ENCODE measurements around the gene SECTM1. TPM values are rescaled to one million over a fixed set of nuclear protein-coding genes. Genes with fewer than 3 reads are reported as not detected.
A peak's percentile ranks its signal among the peaks of the same experiment; 100 is the strongest.

SECTM1 gene
- total and polyA plus RNA-seq, 9 of the 15 experiments (the other 6 are each of a cell fraction or from before 2014, with no cell fraction given), result 0.11 to 0.46 (median 0.18) TPM; not detected in 6

DNA sequence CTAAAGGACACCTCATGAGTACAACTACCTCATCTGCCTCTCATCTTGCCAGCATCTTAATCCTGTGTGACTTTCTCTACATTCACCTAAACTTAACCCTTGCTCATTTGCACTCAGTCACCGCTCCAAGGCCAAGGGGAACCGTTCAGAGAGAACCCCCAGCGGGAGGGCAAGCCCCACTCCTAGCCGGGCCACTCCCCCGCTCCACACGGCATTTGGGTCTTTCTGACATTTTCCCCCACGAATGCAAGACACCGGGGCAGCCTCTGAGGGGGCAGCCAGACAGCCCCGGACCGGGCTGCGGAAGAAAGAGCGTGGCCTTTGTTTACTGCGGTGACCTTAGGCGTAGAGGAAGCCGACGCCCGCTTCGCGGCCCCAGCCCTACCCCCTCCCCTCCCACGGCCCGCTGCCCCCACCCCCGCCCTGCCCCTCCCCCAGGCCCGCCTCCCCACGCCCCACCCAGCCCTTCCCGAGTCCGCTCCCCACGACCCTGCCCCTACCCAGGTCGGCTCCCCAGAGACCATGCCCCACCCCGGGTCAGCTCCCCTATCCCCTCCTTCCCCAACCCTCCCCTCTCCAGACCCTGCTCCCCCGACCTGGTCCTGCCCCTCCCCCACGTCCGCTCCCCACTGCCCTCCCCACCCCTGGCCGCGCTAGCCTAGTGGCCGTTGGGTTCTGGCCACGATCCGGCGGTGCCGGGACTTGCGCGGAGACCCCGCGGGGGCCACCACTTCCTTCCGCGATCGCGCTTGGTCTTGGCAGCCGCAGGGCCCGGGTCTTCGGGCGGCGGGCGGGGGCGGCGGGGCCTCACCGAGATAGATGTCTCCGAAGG, 60.9 kb downstream of the SECTM1 start (continued):
- TF ChIP-seq, protein P1, sequence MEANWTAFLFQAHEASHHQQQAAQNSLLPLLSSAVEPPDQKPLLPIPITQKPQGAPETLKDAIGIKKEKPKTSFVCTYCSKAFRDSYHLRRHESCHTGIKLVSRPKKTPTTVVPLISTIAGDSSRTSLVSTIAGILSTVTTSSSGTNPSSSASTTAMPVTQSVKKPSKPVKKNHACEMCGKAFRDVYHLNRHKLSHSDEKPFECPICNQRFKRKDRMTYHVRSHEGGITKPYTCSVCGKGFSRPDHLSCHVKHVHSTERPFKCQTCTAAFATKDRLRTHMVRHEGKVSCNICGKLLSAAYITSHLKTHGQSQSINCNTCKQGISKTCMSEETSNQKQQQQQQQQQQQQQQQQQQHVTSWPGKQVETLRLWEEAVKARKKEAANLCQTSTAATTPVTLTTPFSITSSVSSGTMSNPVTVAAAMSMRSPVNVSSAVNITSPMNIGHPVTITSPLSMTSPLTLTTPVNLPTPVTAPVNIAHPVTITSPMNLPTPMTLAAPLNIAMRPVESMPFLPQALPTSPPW (CRISPR knock-in tag; IDR thresholded peaks at IDR 0.05), result peak; percentile 91
- no peak for TF ChIP-seq ZNF24 (IDR thresholded peaks at IDR 0.05)

- Histone ChIP-seq H3K4me3 (no peak overlapping the region), H3K27me3 (ENCODE audit: control insufficient read depth in 2 of 2, insufficient read depth in 2 of 2, low read length in 2 of 2) (no peaks in the 10 kb centered on the region), H3K4me1 (replicated peaks in 1 of 2; ENCODE audit: control insufficient read depth in 2 of 2, insufficient read depth in 2 of 2, low read length in 2 of 2) (peaks cover 51 to 83% of the 10 kb centered on the region in 2 experiments), H4K20me1 (replicated peaks; ENCODE audit: control insufficient read depth, insufficient read depth, low read length) (peaks cover 58% of the 10 kb centered on the region), H3K79me2 (ENCODE audit: control insufficient read depth, insufficient read depth, low read length) (peaks cover 71% of the 10 kb centered on the region), H3K36me3 (ENCODE audit: control insufficient read depth, insufficient read depth, low read length) (peaks cover 58% of the 10 kb centered on the region), H3K9me3 (replicated peaks; ENCODE audit: control insufficient read depth, insufficient read depth, low read depth, low read length) (no peaks in the 10 kb centered on the region), H3K4me2 (ENCODE audit: insufficient read depth, low read length) (0 out of 2 replicates have a peak overlapping the region, but pooled peaks have one; percentile 84), H3K27ac (ENCODE audit: extremely low read depth, low read depth, low read length) (no peak overlapping the region), H3K9me1 (ENCODE audit: control insufficient read depth, insufficient read depth, low read length) (peaks cover 16% of the 10 kb centered on the region), H3K9ac (ENCODE audit: insufficient read depth in 1 of 2, low read depth in 2 of 2, low read length in 2 of 2) (peak overlapping the region in 1 of 2 experiments; percentile 78; a peak in 1 of 4 replicates), H2AFZ (ENCODE audit: low read depth, low read length) (no peak overlapping the region)
- in situ Hi-C loops (cut with MboI) (no loop called here), intact Hi-C loops (cut with micrococcal nuclease) (no loop called here)
- ATAC-seq, result no peak
- no TSS peak for BruUV-seq (replicated peaks)
- POLR2A ChIA-PET, result interaction anchor here (0.6 to 1.6 kb wide), 7 partner anchors 9 to 240 kb away, joined by 3 to 5 read pairs (median 4); partner anchors contain the start of gene RAC3
- DNase-seq (ENCODE audit: extremely low read depth in 1 of 4, low spot score in 3 of 4), result no peak
- WGBS (ENCODE audit: insufficient coverage, low coverage, missing lambda C conversion rate), result 87% methylated on average over 6 of the region's 6 CpGs
- CTCF ChIA-PET (ENCODE audit: low intra/inter-chr PET ratio), result no interaction called here
- no peak for FAIRE-seq
- peak; percentile 35; the same call in 1 of the 2 replicates for TF ChIP-seq ZNF316 (IDR thresholded peaks at IDR 0.05)
- peak; percentile 38; the same call in 1 of the 2 replicates for TF ChIP-seq C11orf30 (IDR thresholded peaks at IDR 0.05; ENCODE audit: low read depth)
- no peak for TF ChIP-seq EGR1 (conservative IDR thresholded peaks at IDR 0.05)
Observed at GRCh38 chr17:82271401-82271800, 62.2 kb downstream of the SECTM1 start.

Other genes starting within 250 kb of the SECTM1 start
Only the 7 nearest of the 12 such genes appear.
- 1.8 and 2.5 TPM in 2 replicates for gene SLC16A3, start 104.7 kb downstream of the SECTM1 start, total RNA-seq (2014; rRNA removed)
- 0.11 and 0.13 TPM in 2 replicates for gene SLC16A3, start 104.7 kb downstream of the SECTM1 start, total RNA-seq (2014; rRNA removed; fragmentation: Illumina TruSeq; extraction: Trizol)
- gene SLC16A3, start 104.7 kb downstream of the SECTM1 start, total RNA-seq (2015; rRNA removed; fragmentation: Illumina TruSeq; extraction: Trizol), result 1.0 and 1.2 TPM in 2 replicates
- gene SLC16A3, start 104.7 kb downstream of the SECTM1 start, total RNA-seq (2021), result 2.9 and 5.4 TPM in 2 replicates
- 3.7 and 8.3 TPM in 2 replicates for gene SLC16A3, start 104.7 kb downstream of the SECTM1 start, polyA plus RNA-seq (2011; rRNA removed)
- gene SLC16A3, start 104.7 kb downstream of the SECTM1 start, polyA plus RNA-seq (2014; fragmentation: Illumina TruSeq; extraction: Trizol), result 0.58 and 0.78 TPM in 2 replicates
- gene SLC16A3, start 104.7 kb downstream of the SECTM1 start, polyA plus RNA-seq (2014; fragmentation: Nextera tagmentation; extraction: Ambion mirVana), result not detected
- 0.81 and 1.9 TPM in 2 replicates for gene SLC16A3, start 104.7 kb downstream of the SECTM1 start, polyA plus RNA-seq (2014; rRNA removed)
- 26.1 and 39.0 TPM in 2 replicates for gene CSNK1D, start 60.1 kb downstream of the SECTM1 start, total RNA-seq (2014; rRNA removed)
- gene CSNK1D, start 60.1 kb downstream of the SECTM1 start, total RNA-seq (2014; rRNA removed; fragmentation: Illumina TruSeq; extraction: Trizol), result 35.9 and 41.3 TPM in 2 replicates
- 35.7 and 36.6 TPM in 2 replicates for gene CSNK1D, start 60.1 kb downstream of the SECTM1 start, total RNA-seq (2015; rRNA removed; fragmentation: Illumina TruSeq; extraction: Trizol)
- gene CSNK1D, start 60.1 kb downstream of the SECTM1 start, total RNA-seq (2021), result 95.3 and 114 TPM in 2 replicates
- 82.8 and 96.8 TPM in 2 replicates for gene CSNK1D, start 60.1 kb downstream of the SECTM1 start, polyA plus RNA-seq (2011; rRNA removed)
- gene CSNK1D, start 60.1 kb downstream of the SECTM1 start, polyA plus RNA-seq (2014; fragmentation: Illumina TruSeq; extraction: Trizol), result 123 and 133 TPM in 2 replicates
- 1 to 10 TPM; 6.5 to 7.4 TPM for gene CSNK1D, start 60.1 kb downstream of the SECTM1 start, polyA plus RNA-seq (2014; fragmentation: Nextera tagmentation; extraction: Ambion mirVana)
- gene CSNK1D, start 60.1 kb downstream of the SECTM1 start, polyA plus RNA-seq (2014; rRNA removed), result 81.0 and 90.3 TPM in 2 replicates
- gene CD7, start 16.2 kb downstream of the SECTM1 start, total RNA-seq (2014; rRNA removed), result not detected in 2 replicates
- not detected in 2 replicates for gene CD7, start 16.2 kb downstream of the SECTM1 start, total RNA-seq (2014; rRNA removed; fragmentation: Illumina TruSeq; extraction: Trizol)
- not detected in 2 replicates for gene CD7, start 16.2 kb downstream of the SECTM1 start, total RNA-seq (2015; rRNA removed; fragmentation: Illumina TruSeq; extraction: Trizol)
- gene CD7, start 16.2 kb downstream of the SECTM1 start, total RNA-seq (2021), result 0.18 and 0.35 TPM in 2 replicates
- gene CD7, start 16.2 kb downstream of the SECTM1 start, polyA plus RNA-seq (2011; rRNA removed), result 0.21 and 0.85 TPM in 2 replicates
- not detected in 2 replicates for gene CD7, start 16.2 kb downstream of the SECTM1 start, polyA plus RNA-seq (2014; fragmentation: Illumina TruSeq; extraction: Trizol)
- gene CD7, start 16.2 kb downstream of the SECTM1 start, polyA plus RNA-seq (2014; fragmentation: Nextera tagmentation; extraction: Ambion mirVana), result not detected
- gene CD7, start 16.2 kb downstream of the SECTM1 start, polyA plus RNA-seq (2014; rRNA removed), result not detected in 2 replicates
- gene TEX19, start 25.5 kb upstream of the SECTM1 start, total RNA-seq (2014; rRNA removed), result 1.6 and 2.4 TPM in 2 replicates
- 0.93 and 1.4 TPM in 2 replicates for gene TEX19, start 25.5 kb upstream of the SECTM1 start, total RNA-seq (2014; rRNA removed; fragmentation: Illumina TruSeq; extraction: Trizol)
- gene TEX19, start 25.5 kb upstream of the SECTM1 start, total RNA-seq (2015; rRNA removed; fragmentation: Illumina TruSeq; extraction: Trizol), result 1.6 and 2.0 TPM in 2 replicates
- 1.4 and 2.1 TPM in 2 replicates for gene TEX19, start 25.5 kb upstream of the SECTM1 start, total RNA-seq (2021)
- 3.6 and 4.9 TPM in 2 replicates for gene TEX19, start 25.5 kb upstream of the SECTM1 start, polyA plus RNA-seq (2011; rRNA removed)
- 1.9 and 2.3 TPM in 2 replicates for gene TEX19, start 25.5 kb upstream of the SECTM1 start, polyA plus RNA-seq (2014; fragmentation: Illumina TruSeq; extraction: Trizol)
- gene TEX19, start 25.5 kb upstream of the SECTM1 start, polyA plus RNA-seq (2014; fragmentation: Nextera tagmentation; extraction: Ambion mirVana), result under 1 TPM; 0.10 to 0.57 TPM
- gene TEX19, start 25.5 kb upstream of the SECTM1 start, polyA plus RNA-seq (2014; rRNA removed), result 1.9 and 2.2 TPM in 2 replicates
- not detected in 2 replicates for gene UTS2R, start 38.0 kb upstream of the SECTM1 start, total RNA-seq (2014; rRNA removed)
- gene UTS2R, start 38.0 kb upstream of the SECTM1 start, total RNA-seq (2014; rRNA removed; fragmentation: Illumina TruSeq; extraction: Trizol), result not detected in 2 replicates
- not detected in 2 replicates for gene UTS2R, start 38.0 kb upstream of the SECTM1 start, total RNA-seq (2015; rRNA removed; fragmentation: Illumina TruSeq; extraction: Trizol)
- 0.22 TPM in 1 of 2 replicates, not detected in the other for gene UTS2R, start 38.0 kb upstream of the SECTM1 start, total RNA-seq (2021)
- gene UTS2R, start 38.0 kb upstream of the SECTM1 start, polyA plus RNA-seq (2011; rRNA removed), result not detected in 2 replicates
- not detected in 2 replicates for gene UTS2R, start 38.0 kb upstream of the SECTM1 start, polyA plus RNA-seq (2014; fragmentation: Illumina TruSeq; extraction: Trizol)
- not detected for gene UTS2R, start 38.0 kb upstream of the SECTM1 start, polyA plus RNA-seq (2014; fragmentation: Nextera tagmentation; extraction: Ambion mirVana)
- gene UTS2R, start 38.0 kb upstream of the SECTM1 start, polyA plus RNA-seq (2014; rRNA removed), result not detected in 2 replicates
- gene HEXD, start 84.6 kb upstream of the SECTM1 start, total RNA-seq (2014; rRNA removed), result 10.5 and 12.3 TPM in 2 replicates
- 5.3 and 6.7 TPM in 2 replicates for gene HEXD, start 84.6 kb upstream of the SECTM1 start, total RNA-seq (2014; rRNA removed; fragmentation: Illumina TruSeq; extraction: Trizol)
- 8.3 and 10.0 TPM in 2 replicates for gene HEXD, start 84.6 kb upstream of the SECTM1 start, total RNA-seq (2015; rRNA removed; fragmentation: Illumina TruSeq; extraction: Trizol)
- gene HEXD, start 84.6 kb upstream of the SECTM1 start, total RNA-seq (2021), result 16.9 and 17.5 TPM in 2 replicates
- 20.0 and 22.3 TPM in 2 replicates for gene HEXD, start 84.6 kb upstream of the SECTM1 start, polyA plus RNA-seq (2011; rRNA removed)
- 8.7 and 10.9 TPM in 2 replicates for gene HEXD, start 84.6 kb upstream of the SECTM1 start, polyA plus RNA-seq (2014; fragmentation: Illumina TruSeq; extraction: Trizol)
- gene HEXD, start 84.6 kb upstream of the SECTM1 start, polyA plus RNA-seq (2014; fragmentation: Nextera tagmentation; extraction: Ambion mirVana), result 1 to 10 TPM; 1.0 TPM
- 21.9 and 25.3 TPM in 2 replicates for gene HEXD, start 84.6 kb upstream of the SECTM1 start, polyA plus RNA-seq (2014; rRNA removed)
- gene OGFOD3, start 84.8 kb upstream of the SECTM1 start, total RNA-seq (2014; rRNA removed), result 34.7 and 44.7 TPM in 2 replicates
- 8.9 and 12.3 TPM in 2 replicates for gene OGFOD3, start 84.8 kb upstream of the SECTM1 start, total RNA-seq (2014; rRNA removed; fragmentation: Illumina TruSeq; extraction: Trizol)
- 18.0 and 18.9 TPM in 2 replicates for gene OGFOD3, start 84.8 kb upstream of the SECTM1 start, total RNA-seq (2015; rRNA removed; fragmentation: Illumina TruSeq; extraction: Trizol)
- gene OGFOD3, start 84.8 kb upstream of the SECTM1 start, total RNA-seq (2021), result 40.5 and 43.6 TPM in 2 replicates
- gene OGFOD3, start 84.8 kb upstream of the SECTM1 start, polyA plus RNA-seq (2011; rRNA removed), result 23.8 and 31.8 TPM in 2 replicates
- gene OGFOD3, start 84.8 kb upstream of the SECTM1 start, polyA plus RNA-seq (2014; fragmentation: Illumina TruSeq; extraction: Trizol), result 18.3 and 23.3 TPM in 2 replicates
- 1 to 10 TPM in 1 of 2 experiments, under 1 TPM in 1; 0.69 to 1.8 TPM for gene OGFOD3, start 84.8 kb upstream of the SECTM1 start, polyA plus RNA-seq (2014; fragmentation: Nextera tagmentation; extraction: Ambion mirVana)
- 33.3 and 34.5 TPM in 2 replicates for gene OGFOD3, start 84.8 kb upstream of the SECTM1 start, polyA plus RNA-seq (2014; rRNA removed)